ENCODE results near the gene CBX1. TPM values are rescaled to one million over a fixed set of nuclear protein-coding genes. Genes with fewer than 3 reads are reported as not detected.
A peak's percentile ranks its signal among the peaks of the same experiment; 100 is the strongest.

The CBX1 gene
- total and polyA plus RNA-seq, 2 of the 8 experiments (the other 6 are each of a cell fraction or from before 2014, with no cell fraction given) = 38.7 to 173 TPM

DNA sequence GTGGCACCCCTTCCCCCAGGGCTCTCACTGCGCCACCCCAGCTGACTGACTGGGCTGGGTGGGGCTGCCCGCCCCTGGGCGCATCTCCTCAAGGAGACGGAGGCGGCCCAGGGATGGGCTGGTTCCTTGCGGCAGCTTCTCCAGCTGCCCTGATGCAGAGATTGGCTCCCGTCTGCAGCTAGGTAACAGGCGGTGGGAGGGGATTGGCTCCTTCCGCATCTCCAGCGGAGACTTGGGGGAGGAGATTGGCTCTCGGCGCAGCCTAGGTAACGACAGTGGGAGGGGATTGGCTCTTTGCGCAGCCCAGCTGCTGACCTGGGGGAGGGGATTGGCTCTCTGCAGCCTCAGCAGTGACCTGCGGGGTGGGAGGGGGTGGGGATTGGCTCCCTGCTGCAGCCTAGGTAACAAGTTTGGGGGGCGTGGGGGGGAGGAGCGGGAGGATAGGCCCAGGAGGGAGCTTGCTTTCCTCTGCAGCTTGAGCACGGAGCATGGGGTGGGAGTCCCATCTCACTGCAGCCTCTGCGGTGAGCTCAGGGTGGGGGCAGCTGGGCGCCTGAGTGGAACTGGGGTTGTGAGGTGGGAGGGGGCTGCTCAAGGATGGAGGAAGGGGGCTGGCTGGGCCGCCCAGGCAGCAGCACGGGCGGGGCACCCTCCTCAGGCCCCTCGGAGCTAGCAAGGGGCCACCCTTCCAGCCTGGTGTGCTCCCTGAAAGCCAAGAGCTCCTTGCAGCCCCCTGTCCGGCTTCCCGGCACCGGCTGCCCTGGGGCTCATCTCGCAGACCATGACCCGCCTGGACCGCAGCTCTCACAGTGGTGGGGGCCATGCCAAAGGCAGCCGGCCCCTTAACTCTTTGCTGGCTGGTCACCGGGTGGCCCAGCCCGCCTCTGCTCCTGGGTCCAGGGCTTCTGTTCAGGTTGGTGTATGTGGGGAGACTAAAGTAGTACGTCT, 46.8 kb downstream of the CBX1 start (continued):
- TF ChIP-seq MAFK (IDR thresholded peaks at IDR 0.05; ENCODE audit: low read depth, low read length) = no peak
- TF ChIP-seq, protein P1, sequence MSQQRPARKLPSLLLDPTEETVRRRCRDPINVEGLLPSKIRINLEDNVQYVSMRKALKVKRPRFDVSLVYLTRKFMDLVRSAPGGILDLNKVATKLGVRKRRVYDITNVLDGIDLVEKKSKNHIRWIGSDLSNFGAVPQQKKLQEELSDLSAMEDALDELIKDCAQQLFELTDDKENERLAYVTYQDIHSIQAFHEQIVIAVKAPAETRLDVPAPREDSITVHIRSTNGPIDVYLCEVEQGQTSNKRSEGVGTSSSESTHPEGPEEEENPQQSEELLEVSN (IDR thresholded peaks at IDR 0.05) = no peak
- no peak for TF ChIP-seq JUN (IDR thresholded peaks at IDR 0.05; ENCODE audit: low read depth, low read length)
- peak in 1 of 2 experiments; percentile 13; a peak in 1 of 3 replicates for TF ChIP-seq POLR2A (IDR thresholded peaks at IDR 0.05; ENCODE audit: control extremely low read depth in 1 of 2, low read depth in 2 of 2, low read length in 2 of 2)
- no peak for TF ChIP-seq EZH2 (IDR thresholded peaks at IDR 0.05; ENCODE audit: low read depth, low read length, severe bottlenecking)
- no peak for TF ChIP-seq SIX5 (IDR thresholded peaks at IDR 0.05; ENCODE audit: low read depth, low read length)
- 0 out of 2 replicates have a peak, but pooled peaks have one; percentile 42 for TF ChIP-seq RFX5 (IDR thresholded peaks at IDR 0.05; ENCODE audit: borderline replicate concordance, low read depth, low read length)
- peak; percentile 86 for TF ChIP-seq CHD2 (IDR thresholded peaks at IDR 0.05; ENCODE audit: low read length)
- TF ChIP-seq SIRT6 (IDR thresholded peaks at IDR 0.05; ENCODE audit: low read length) = no peak
- TF ChIP-seq CTBP2 (IDR thresholded peaks at IDR 0.05; ENCODE audit: borderline replicate concordance, insufficient read depth, insufficient read length, low read length) = no peak
- peak; percentile 99 for TF ChIP-seq SP1 (IDR thresholded peaks at IDR 0.05; ENCODE audit: low read depth, low read length)
- no peak for TF ChIP-seq HDAC6 (IDR thresholded peaks at IDR 0.05; ENCODE audit: low read depth, low read length)
- TF ChIP-seq, protein P2, sequence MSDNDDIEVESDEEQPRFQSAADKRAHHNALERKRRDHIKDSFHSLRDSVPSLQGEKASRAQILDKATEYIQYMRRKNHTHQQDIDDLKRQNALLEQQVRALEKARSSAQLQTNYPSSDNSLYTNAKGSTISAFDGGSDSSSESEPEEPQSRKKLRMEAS (IDR thresholded peaks at IDR 0.05) = 0 out of 2 replicates have a peak, but pooled peaks have one; percentile 13
- TF ChIP-seq SRF (IDR thresholded peaks at IDR 0.05; ENCODE audit: low read depth, low read length) = no peak
- TF ChIP-seq NANOG (IDR thresholded peaks at IDR 0.05; ENCODE audit: insufficient read depth, low read depth, low read length, poor library complexity, severe bottlenecking) = peak; percentile 22
- no peak for TF ChIP-seq JUND (IDR thresholded peaks at IDR 0.05; ENCODE audit: low read length)
- TF ChIP-seq KDM1A (IDR thresholded peaks at IDR 0.05; ENCODE audit: borderline replicate concordance, low read length) = no peak
- no peak for TF ChIP-seq TAF1 (IDR thresholded peaks at IDR 0.05; ENCODE audit: low read depth, low read length)
- TF ChIP-seq GTF2F1 (IDR thresholded peaks at IDR 0.05; ENCODE audit: borderline replicate concordance, low read depth, low read length) = no peak
- no peak for TF ChIP-seq CHD1 (IDR thresholded peaks at IDR 0.05; ENCODE audit: low read depth, low read length)
- TF ChIP-seq SIN3A (conservative IDR thresholded peaks at IDR 0.05 in 1 of 2, IDR thresholded peaks at IDR 0.05 in 1 of 2; ENCODE audit: low read depth in 1 of 2, low read length in 2 of 2) = peak; percentile 39 to 70; a peak in 2 of 4 replicates
- no peak for TF ChIP-seq GABPA (IDR thresholded peaks at IDR 0.05; ENCODE audit: borderline replicate concordance, insufficient read depth, low read length)
- TF ChIP-seq TAF7 (optimal IDR thresholded peaks at IDR 0.05; ENCODE audit: borderline replicate concordance, low read depth, low read length) = no peak
